IMR-90 (cell line): ENCODE measurements around the gene MAG. TPM values are rescaled to one million over a fixed set of nuclear protein-coding genes. Genes with fewer than 3 reads are reported as not detected.

Experiments
- ATAC-seq: fragments of 200-7000 bp; cut with Tn5 transposase; 2 replicates; pipeline ENCODE4 v1.9.1; 2020; ENCODE audit warnings: low read depth, mild to moderate bottlenecking, moderate library complexity
- BruUV-seq: library from RNA; stranded (reverse); fragments of 400-500 nt; replicated peaks from 2 replicates; lab custom pipeline; 2021; lab: Mats Ljungman, UMichigan
- CTCF ChIA-PET: fragments of 300-600 bp; formaldehyde crosslinking; extraction: SDS; loops from one replicate; lab custom pipeline; 2021; ENCODE audit warnings: antibody characterized with exemption; lab: Yijun Ruan, JAX
- POLR2A ChIA-PET: fragments of 300-600 bp; sonication (Branson Sonifier 250); formaldehyde crosslinking; loops from one replicate; lab custom pipeline; 2022; ENCODE audit warnings: antibody characterized with exemption; ENCODE audit not compliant: unreplicated experiment; lab: Charles Lee
- DNase-seq: peaks from one replicate; pipeline ENCODE4 v3.0.0; 2013
- H2AFZ ChIP-seq: replicated peaks from 2 replicates; pipeline ENCODE3; 2013; ENCODE audit warnings: low read length, mild to moderate bottlenecking; ENCODE audit not compliant: poor library complexity
- H2AK5ac ChIP-seq: 2 replicates; pipeline ENCODE4 v1.6.1; 2013; ENCODE audit warnings: low read depth, low read length, inconsistent platforms
- H2AK9ac ChIP-seq: replicated peaks from 2 replicates; pipeline ENCODE3; 2013; ENCODE audit warnings: mild to moderate bottlenecking, low read depth, low read length, moderate library complexity; ENCODE audit not compliant: poor library complexity
- H2BK120ac ChIP-seq: 2 replicates; pipeline ENCODE4 v1.6.1; 2013; ENCODE audit warnings: low read depth, low read length, inconsistent platforms
- H2BK15ac ChIP-seq: 3 replicates; pipeline ENCODE4 v1.6.1; 2013; ENCODE audit warnings: low read depth, low read length, inconsistent platforms
- H2BK20ac ChIP-seq: 2 replicates; pipeline ENCODE4 v1.6.1; 2013; ENCODE audit warnings: low read depth, mild to moderate bottlenecking, inconsistent platforms, low read length, moderate library complexity
- H2BK5ac ChIP-seq: 2 replicates; pipeline ENCODE4 v1.6.1; 2013; ENCODE audit warnings: mild to moderate bottlenecking, low read depth, low read length, inconsistent platforms; ENCODE audit not compliant: poor library complexity, severe bottlenecking
- H3K14ac ChIP-seq: replicated peaks from 2 replicates; pipeline ENCODE4 v1.6.1; 2013; ENCODE audit warnings: low read depth, low read length, inconsistent platforms
- H3K18ac ChIP-seq: 2 replicates; pipeline ENCODE4 v1.6.1; 2013; ENCODE audit warnings: low read depth, low read length, control low read depth
- H3K23ac ChIP-seq: 2 replicates; pipeline ENCODE4 v1.6.1; 2013; ENCODE audit warnings: low read depth, low read length, inconsistent platforms
- H3K27ac ChIP-seq: 2 replicates; pipeline ENCODE4 v1.5.1; 2013; ENCODE audit warnings: mild to moderate bottlenecking, control low read depth, low read length; ENCODE audit not compliant: insufficient read depth
- H3K27me3 ChIP-seq: 2 replicates; pipeline ENCODE4 v1.6.1; 2013; ENCODE audit warnings: low read length; ENCODE audit not compliant: control insufficient read depth, insufficient read depth
- H3K36me3 ChIP-seq: 2 replicates; pipeline ENCODE4 v1.6.1; 2013; ENCODE audit warnings: low read length, mixed read lengths; ENCODE audit not compliant: control insufficient read depth, insufficient read depth
- H3K4ac ChIP-seq: 2 replicates; pipeline ENCODE4 v1.6.1; 2013; ENCODE audit warnings: low read depth, low read length, inconsistent platforms
- H3K4me1 ChIP-seq: 2 replicates; pipeline ENCODE4 v1.6.1; 2013; ENCODE audit warnings: low read length, mixed read lengths; ENCODE audit not compliant: control insufficient read depth, insufficient read depth
- H3K4me2 ChIP-seq: 2 replicates; pipeline ENCODE4 v1.6.1; 2013; ENCODE audit warnings: low read depth, mild to moderate bottlenecking, control low read depth, low read length, moderate library complexity
- H3K4me3 ChIP-seq: 2 replicates; pipeline ENCODE4 v1.5.1; 2013; ENCODE audit warnings: low read depth, mild to moderate bottlenecking, control low read depth, low read length, moderate library complexity; ENCODE audit not compliant: insufficient read depth
- H3K56ac ChIP-seq: 2 replicates; pipeline ENCODE4 v1.6.1; 2013; ENCODE audit warnings: low read length, inconsistent platforms; ENCODE audit not compliant: insufficient read depth; ENCODE audit errors: extremely low read depth
- H3K79me1 ChIP-seq, 2 experiments: 2 replicates each; pipeline ENCODE4 v1.6.1; 2013; ENCODE audit warnings: low read length in 2 of 2, inconsistent platforms in 1 of 2, low read depth in 1 of 2
- H3K9ac ChIP-seq: 2 replicates; pipeline ENCODE4 v1.6.1; 2013; ENCODE audit warnings: low read depth, low read length, control low read depth
- H3K9me1 ChIP-seq: 2 replicates; pipeline ENCODE4 v1.6.1; 2013; ENCODE audit warnings: low read length, inconsistent platforms; ENCODE audit not compliant: insufficient read depth
- H3K9me3 ChIP-seq: 2 replicates; pipeline ENCODE4 v1.6.1; 2013; ENCODE audit warnings: low read length; ENCODE audit not compliant: control insufficient read depth, insufficient read depth
- H4K20me1 ChIP-seq: 2 replicates; pipeline ENCODE4 v1.6.1; 2013; ENCODE audit warnings: low read length, inconsistent platforms; ENCODE audit not compliant: insufficient read depth
- H4K5ac ChIP-seq: 2 replicates; pipeline ENCODE4 v1.6.1; 2013; ENCODE audit warnings: mild to moderate bottlenecking, low read depth, low read length, control low read depth
- H4K8ac ChIP-seq, 2 experiments: 2 replicates each; pipeline ENCODE4 v1.6.1; 2013; ENCODE audit warnings: low read depth in 2 of 2, low read length in 2 of 2, control low read depth in 1 of 2, inconsistent platforms in 1 of 2
- H4K91ac ChIP-seq: 2 replicates; pipeline ENCODE4 v1.6.1; 2013; ENCODE audit warnings: low read depth, low read length, inconsistent platforms; ENCODE audit not compliant: insufficient read depth
- MAFK ChIP-seq: IDR thresholded peaks from 2 replicates; pipeline ENCODE4 v1.6.1; 2012; ENCODE audit warnings: low read depth, low read length, improper control_type of control experiment
- MAZ ChIP-seq: IDR thresholded peaks from 2 replicates; pipeline ENCODE4 v1.6.1; 2012; ENCODE audit warnings: low read depth, mild to moderate bottlenecking, low read length, improper control_type of control experiment, moderate library complexity, borderline replicate concordance
- NFE2L2 ChIP-seq: fragments of 150-350 bp; IDR thresholded peaks from 2 replicates; pipeline ENCODE4 v1.6.1; 2016; ENCODE audit warnings: low read depth, mild to moderate bottlenecking, low read length
- POLR2A ChIP-seq: IDR thresholded peaks from 2 replicates; pipeline ENCODE4 v1.6.1; 2012; ENCODE audit warnings: mild to moderate bottlenecking, low read depth, low read length
- WGBS, 2 experiments: methylation state at CpG; one replicate each; pipeline versions ENCODE4 v1.1.5 to v1.1.7; 2013; ENCODE audit warnings: missing lambda C conversion rate in 2 of 2; ENCODE audit not compliant: insufficient read length in 1 of 2; ENCODE audit errors: extremely low coverage in 2 of 2; 5-methylcytosine and 5-hydroxymethylcytosine counted together
- dilution Hi-C: fragments of 300-500 bp; cut with HindIII; formaldehyde crosslinking; loops from one replicate; pipeline ENCODE4 v1.14.3; 2018; ENCODE audit warnings: low sequenced_read_pairs; ENCODE audit not compliant: unreplicated experiment
- in situ Hi-C: fragments of 300-500 bp; cut with MboI; formaldehyde crosslinking; loops from 3 replicates; pipeline ENCODE4 v1.14.3; 2019; ENCODE audit warnings: low sequenced_read_pairs, inconsistent platforms, mixed read lengths
- intact Hi-C: fragments of 100-400 bp; cut with micrococcal nuclease; formaldehyde crosslinking; loops from 2 replicates; pipeline ENCODE4 v1.10.0; 2022
- polyA plus RNA-seq, 3 experiments: library from polyadenylated mRNA; depleted of rRNA; stranded (reverse); fragments of >200 nt; gene quantifications; 2 replicates each; pipeline ENCODE4 v1.2.3, GENCODE V29; 2012; ENCODE audit warnings: low replicate concordance in 1 of 3
- total RNA-seq: library from RNA; depleted of rRNA; stranded (reverse); fragments of >200 nt; gene quantifications from 2 replicates; pipeline ENCODE4 v1.2.3, GENCODE V29; 2012
- TF ChIP-seq, protein P1 (sequence below): fragments of 150-350 bp; IDR thresholded peaks from 2 replicates; pipeline ENCODE4 v1.6.1; 2016; ENCODE audit warnings: low read depth, mild to moderate bottlenecking, low read length, moderate library complexity, borderline replicate concordance
- TF ChIP-seq, protein P2 (sequence below): fragments of 150-350 bp; IDR thresholded peaks from 2 replicates; pipeline ENCODE4 v1.6.1; 2017; ENCODE audit warnings: mild to moderate bottlenecking, antibody characterized with exemption, low read length, low read depth

Gene MAG
- total and polyA plus RNA-seq, 2 of the 4 experiments (the other 2 are of a cell fraction), result not detected

DNA sequence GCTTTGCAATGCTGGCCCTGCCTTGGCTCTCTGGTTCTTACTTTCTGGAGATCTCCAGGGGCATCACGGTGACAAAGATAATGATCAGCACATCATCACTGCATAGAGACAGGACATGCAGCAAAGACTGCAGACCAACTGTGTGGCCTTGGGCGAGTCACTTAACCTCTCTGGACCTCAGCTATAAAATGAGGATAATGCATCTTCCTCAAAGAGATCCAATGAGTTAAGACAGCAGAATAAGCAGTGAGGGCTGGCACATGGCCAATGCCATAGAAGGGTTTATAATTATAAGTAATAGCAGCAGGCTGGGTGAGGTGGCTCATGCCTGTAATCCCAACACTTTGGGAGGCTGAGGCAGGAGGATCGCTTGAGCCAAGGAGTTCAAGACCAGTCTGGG is 2.4 kb downstream of the MAG start:
- Histone ChIP-seq H3K9ac (no peak overlapping the region), H2BK20ac (no peak overlapping the region), H4K20me1 (no peaks in the 10 kb centered on the region), H3K23ac (no peak overlapping the region), H4K91ac (no peak overlapping the region), H3K79me1 (no peaks in the 10 kb centered on the region), H3K9me1 (peaks cover 15% of the 10 kb centered on the region), H3K4ac (no peak overlapping the region), H3K56ac (no peak overlapping the region), H3K9me3 (no peaks in the 10 kb centered on the region), H3K4me1 (no peaks in the 10 kb centered on the region), H4K8ac (no peak overlapping the region), H3K4me2 (no peak overlapping the region), H3K36me3 (no peaks in the 10 kb centered on the region), H3K27ac (no peak overlapping the region), H2BK5ac (no peak overlapping the region), H2AFZ (no peak overlapping the region), H2BK120ac (no peak overlapping the region), H3K14ac (no peak overlapping the region), H4K5ac (no peak overlapping the region), H2AK9ac (no peak overlapping the region), H3K4me3 (no peak overlapping the region), H3K18ac (no peak overlapping the region), H2AK5ac (no peak overlapping the region), H2BK15ac (no peak overlapping the region), H3K27me3 (peaks cover 21% of the 10 kb centered on the region)
- in situ Hi-C loops (no loop called here), intact Hi-C loops (no loop called here), dilution Hi-C loops (no loop called here)
- CTCF ChIA-PET, result interaction anchor here (1.0 kb wide), 1 partner anchor 12 kb away, joined by 3 read pairs; the partner anchor contains the start of gene HAMP
- POLR2A ChIA-PET, result no interaction called here
- no TSS peak for BruUV-seq
- ATAC-seq (no peak), DNase-seq (no peak)
- TF ChIP-seq NFE2L2 (no peak), MAFK (no peak), MAZ (no peak), POLR2A (no peak)
- TF ChIP-seq, protein P1, sequence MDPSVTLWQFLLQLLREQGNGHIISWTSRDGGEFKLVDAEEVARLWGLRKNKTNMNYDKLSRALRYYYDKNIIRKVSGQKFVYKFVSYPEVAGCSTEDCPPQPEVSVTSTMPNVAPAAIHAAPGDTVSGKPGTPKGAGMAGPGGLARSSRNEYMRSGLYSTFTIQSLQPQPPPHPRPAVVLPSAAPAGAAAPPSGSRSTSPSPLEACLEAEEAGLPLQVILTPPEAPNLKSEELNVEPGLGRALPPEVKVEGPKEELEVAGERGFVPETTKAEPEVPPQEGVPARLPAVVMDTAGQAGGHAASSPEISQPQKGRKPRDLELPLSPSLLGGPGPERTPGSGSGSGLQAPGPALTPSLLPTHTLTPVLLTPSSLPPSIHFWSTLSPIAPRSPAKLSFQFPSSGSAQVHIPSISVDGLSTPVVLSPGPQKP, result no peak
- TF ChIP-seq, protein P2, sequence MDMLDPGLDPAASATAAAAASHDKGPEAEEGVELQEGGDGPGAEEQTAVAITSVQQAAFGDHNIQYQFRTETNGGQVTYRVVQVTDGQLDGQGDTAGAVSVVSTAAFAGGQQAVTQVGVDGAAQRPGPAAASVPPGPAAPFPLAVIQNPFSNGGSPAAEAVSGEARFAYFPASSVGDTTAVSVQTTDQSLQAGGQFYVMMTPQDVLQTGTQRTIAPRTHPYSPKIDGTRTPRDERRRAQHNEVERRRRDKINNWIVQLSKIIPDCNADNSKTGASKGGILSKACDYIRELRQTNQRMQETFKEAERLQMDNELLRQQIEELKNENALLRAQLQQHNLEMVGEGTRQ, result no peak
- WGBS, 2 experiments, result no CpG with 5 or more reads among the region's 3 CpGs
